Body of pancreas (tissue), 4 donors: ENCODE data around the gene LSM14B. TPM values are rescaled to one million over a fixed set of nuclear protein-coding genes. Genes with fewer than 3 reads are reported as not detected.
A peak's percentile ranks its signal among the peaks of the same experiment; 100 is the strongest.

Experiments
- ATAC-seq: fragments of 150-250 bp; one replicate; pipeline ENCODE4 v1.9.1; 2016
- DNase-seq, 4 donors: peaks; one replicate each; pipeline ENCODE4 v3.0.0-alpha.2; 2019
- H3K27ac ChIP-seq, 4 donors: fragments of 200-600 bp; sonication (generic); 1 replicate in 3 of 4; 2 replicates in 1 of 4; pipeline versions ENCODE4 v1.5.1 to v1.6.1; 2016 to 2019; ENCODE audit warnings: mild to moderate bottlenecking in 1 of 4, mixed read lengths in 1 of 4, moderate library complexity in 1 of 4
- H3K27me3 ChIP-seq, 2 donors: fragments of 200-600 bp; sonication (generic); one replicate each; pipeline ENCODE4 v1.6.0; 2016; ENCODE audit warnings: mild to moderate bottlenecking in 1 of 2
- H3K36me3 ChIP-seq, 2 donors: fragments of 200-600 bp; sonication (generic); replicated peaks in 1 of 2; 2 replicates each; pipeline ENCODE4 v1.5.1; 2016; ENCODE audit warnings: low read depth in 2 of 2; ENCODE audit not compliant: insufficient read depth in 1 of 2
- H3K4me1 ChIP-seq: fragments of 200-600 bp; sonication (generic); one replicate; pipeline ENCODE4 v1.6.0; 2016
- H3K4me3 ChIP-seq, 2 donors: fragments of 200-600 bp; sonication (generic); 1 replicate in 1 of 2; 2 replicates in 1 of 2; pipeline ENCODE4 v1.5.1; 2016 to 2019
- H3K9me3 ChIP-seq, 3 donors: fragments of 200-600 bp; sonication (generic); 1 replicate in 2 of 3; 2 replicates in 1 of 3; pipeline ENCODE4 v1.5.1; 2016
- POLR2A ChIP-seq, 3 donors: fragments of 450-650 bp; IDR thresholded peaks; one replicate each; pipeline ENCODE4 v1.6.1; 2016; ENCODE audit warnings: antibody characterized with exemption in 3 of 3, mild to moderate bottlenecking in 2 of 3
- WGBS, 2 donors: methylation state at CpG; one replicate each; pipeline ENCODE4 v1.1.5; 2017; 5-methylcytosine and 5-hydroxymethylcytosine counted together
- intact Hi-C: fragments of 100-400 bp; cut with DNase I; formaldehyde crosslinking; loops from one replicate; pipeline ENCODE4 v1.15.1; 2023
- total RNA-seq, 2 donors: library from RNA; depleted of rRNA; stranded (reverse); fragments of >200 nt; gene quantifications; one replicate each; pipeline ENCODE4 v1.1.0, GENCODE V29; 2016
- TF ChIP-seq, protein P1 (sequence below), 7 experiments: fragments of 450-650 bp in 4 of 7; fragments of 200-600 bp in 3 of 7; sonication (generic) in 3 of 7; IDR thresholded peaks; one replicate each; pipeline ENCODE4 v1.5.1; 2016 to 2019; ENCODE audit warnings: antibody characterized with exemption in 7 of 7

Gene LSM14B
- total RNA-seq, 2 donors from 2014 or later: 11.5 to 12.2 TPM

DNA sequence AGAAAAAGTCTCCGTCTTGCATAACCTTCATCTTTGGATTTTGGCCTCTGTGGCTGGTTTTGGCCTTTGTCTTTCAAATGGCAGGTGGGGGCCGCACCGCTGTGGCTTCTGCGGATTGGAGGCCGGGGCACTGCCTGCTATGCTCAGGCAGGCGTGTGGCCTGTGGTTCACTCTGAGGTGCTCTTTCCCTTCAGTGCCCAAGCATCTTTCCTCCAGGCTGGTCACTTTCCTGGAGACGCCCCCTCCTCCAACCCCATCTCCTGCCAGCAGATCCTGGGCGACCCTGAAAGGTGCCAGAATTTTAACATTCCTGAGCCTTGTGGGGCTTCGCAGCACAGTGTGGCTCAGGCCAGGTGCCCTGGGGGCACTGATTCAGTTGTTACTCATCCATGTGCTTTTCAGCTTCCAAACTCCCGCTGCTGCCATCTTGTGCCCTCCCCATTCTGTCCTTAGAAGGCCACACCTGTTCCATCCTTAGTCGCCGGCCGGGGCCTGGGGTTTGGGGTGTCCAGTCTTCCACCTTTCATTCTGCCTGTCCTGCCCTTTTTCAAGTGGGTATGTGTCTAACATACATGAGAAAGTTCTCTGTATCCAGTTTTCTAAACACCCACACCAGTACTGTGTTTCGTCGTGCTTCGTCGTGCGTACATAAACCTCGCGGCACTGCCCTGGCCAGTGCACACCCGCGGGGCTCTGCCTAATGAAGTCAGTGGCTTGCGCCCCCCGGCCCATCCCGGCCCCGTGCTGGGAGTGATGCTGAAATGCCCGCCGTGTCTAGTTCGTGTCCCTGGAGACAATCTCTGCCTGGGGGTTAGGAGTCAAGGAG is 33.4 kb downstream of the LSM14B start:
- ATAC-seq (no peak), DNase-seq (no peak)
- intact Hi-C loops: no loop called here
- Histone ChIP-seq H3K27ac (no peak overlapping the region), H3K9me3 (no peaks in the 10 kb centered on the region), H3K4me1 (peaks cover 14% of the 10 kb centered on the region), H3K27me3 (no peaks in the 10 kb centered on the region), H3K4me3 (no peak overlapping the region), H3K36me3 (peaks cover 0 to 2% of the 10 kb centered on the region in 2 donors)
- 86 to 89% methylated on average over 29 of the region's 29 CpGs for WGBS, 2 donors
- TF ChIP-seq, protein P1, sequence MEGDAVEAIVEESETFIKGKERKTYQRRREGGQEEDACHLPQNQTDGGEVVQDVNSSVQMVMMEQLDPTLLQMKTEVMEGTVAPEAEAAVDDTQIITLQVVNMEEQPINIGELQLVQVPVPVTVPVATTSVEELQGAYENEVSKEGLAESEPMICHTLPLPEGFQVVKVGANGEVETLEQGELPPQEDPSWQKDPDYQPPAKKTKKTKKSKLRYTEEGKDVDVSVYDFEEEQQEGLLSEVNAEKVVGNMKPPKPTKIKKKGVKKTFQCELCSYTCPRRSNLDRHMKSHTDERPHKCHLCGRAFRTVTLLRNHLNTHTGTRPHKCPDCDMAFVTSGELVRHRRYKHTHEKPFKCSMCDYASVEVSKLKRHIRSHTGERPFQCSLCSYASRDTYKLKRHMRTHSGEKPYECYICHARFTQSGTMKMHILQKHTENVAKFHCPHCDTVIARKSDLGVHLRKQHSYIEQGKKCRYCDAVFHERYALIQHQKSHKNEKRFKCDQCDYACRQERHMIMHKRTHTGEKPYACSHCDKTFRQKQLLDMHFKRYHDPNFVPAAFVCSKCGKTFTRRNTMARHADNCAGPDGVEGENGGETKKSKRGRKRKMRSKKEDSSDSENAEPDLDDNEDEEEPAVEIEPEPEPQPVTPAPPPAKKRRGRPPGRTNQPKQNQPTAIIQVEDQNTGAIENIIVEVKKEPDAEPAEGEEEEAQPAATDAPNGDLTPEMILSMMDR (IDR thresholded peaks at IDR 0.05): no peak
- TF ChIP-seq POLR2A (IDR thresholded peaks at IDR 0.05): no peak

DNA sequence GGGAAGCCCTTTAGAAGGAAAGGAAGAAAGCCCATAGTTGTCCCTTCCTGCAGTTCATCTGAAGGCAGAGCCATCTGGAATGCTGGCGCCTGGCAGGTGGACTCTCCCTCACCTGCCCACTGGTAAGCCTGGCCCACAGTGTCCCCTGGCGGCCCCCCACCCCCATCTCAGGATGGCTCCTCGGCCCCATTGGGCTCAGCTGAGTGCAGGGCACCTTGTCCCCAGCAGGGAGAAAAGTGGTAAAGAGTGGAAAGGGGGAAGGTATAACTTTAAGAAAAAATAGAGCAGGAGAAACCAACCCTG is 33.9 kb downstream of the LSM14B start:
- intact Hi-C loops: no loop called here
- WGBS, 2 donors: 67 to 79% methylated on average over 3 of the region's 3 CpGs
- TF ChIP-seq, protein P1 (IDR thresholded peaks at IDR 0.05): no peak
- no peak for TF ChIP-seq POLR2A (IDR thresholded peaks at IDR 0.05)
- ATAC-seq (no peak), DNase-seq (no peak)
- no peak overlapping the region for H3K27ac ChIP-seq
- H3K4me1 ChIP-seq: peaks cover 14% of the 10 kb centered on the region
- H3K9me3 ChIP-seq: no peaks in the 10 kb centered on the region
- H3K4me3 ChIP-seq: no peak overlapping the region
- peaks cover 0 to 4% of the 10 kb centered on the region in 2 donors for H3K36me3 ChIP-seq
- H3K27me3 ChIP-seq: no peaks in the 10 kb centered on the region

DNA sequence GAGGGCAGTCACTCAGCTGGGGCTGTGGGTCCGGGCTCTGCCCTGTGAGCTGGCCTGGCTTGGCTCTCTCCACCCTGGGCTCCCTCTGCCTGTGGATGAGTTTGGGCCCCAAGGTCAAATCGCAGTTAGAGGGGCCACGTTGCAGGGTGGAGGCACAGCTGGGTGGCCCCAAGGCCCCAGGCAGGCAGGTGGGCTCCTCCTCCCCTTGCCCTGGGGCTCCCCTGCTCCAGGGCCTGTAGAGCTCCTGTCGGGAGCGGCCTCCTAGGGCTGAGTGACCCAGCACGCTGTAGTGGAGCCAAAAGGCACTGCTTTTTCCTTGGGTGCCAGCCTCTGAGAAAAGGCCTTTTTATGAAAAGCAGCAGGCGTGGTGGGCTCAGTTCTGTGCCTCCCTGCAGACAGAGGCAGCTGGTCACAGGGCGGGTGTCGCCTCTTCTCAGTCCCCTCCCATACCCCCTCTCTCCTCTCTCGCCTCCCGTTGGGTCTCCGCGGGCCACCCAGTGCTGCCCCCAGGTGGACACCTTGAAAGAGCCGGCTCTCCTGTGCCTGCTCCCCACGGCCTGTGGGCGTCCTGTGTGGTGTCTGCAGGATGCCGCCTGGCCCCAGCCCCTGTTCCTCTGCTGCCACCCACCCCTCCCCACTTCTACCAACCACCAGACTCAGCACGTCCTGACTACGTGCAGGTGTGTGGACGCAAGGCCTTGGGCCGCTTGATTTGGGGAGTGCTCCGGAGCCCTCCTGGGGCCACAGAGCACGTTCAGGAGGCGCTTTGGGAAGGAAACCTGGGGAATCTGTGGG is 34.5 kb downstream of the LSM14B start:
- Histone ChIP-seq H3K4me3 (no peak overlapping the region), H3K4me1 (peaks cover 14% of the 10 kb centered on the region), H3K27me3 (no peaks in the 10 kb centered on the region), H3K27ac (no peak overlapping the region), H3K9me3 (no peaks in the 10 kb centered on the region), H3K36me3 (peaks cover 0 to 8% of the 10 kb centered on the region in 2 donors)
- WGBS, 2 donors: 26 to 34% methylated on average over 13 to 23 of the region's 24 CpGs
- ATAC-seq (peak; percentile 70), DNase-seq (peak; percentile 52 to 70 (median 65))
- TF ChIP-seq, protein P1 (IDR thresholded peaks at IDR 0.05): peak; percentile 58 to 71 (median 63)
- TF ChIP-seq POLR2A (IDR thresholded peaks at IDR 0.05): no peak
- intact Hi-C loops: no loop called here

DNA sequence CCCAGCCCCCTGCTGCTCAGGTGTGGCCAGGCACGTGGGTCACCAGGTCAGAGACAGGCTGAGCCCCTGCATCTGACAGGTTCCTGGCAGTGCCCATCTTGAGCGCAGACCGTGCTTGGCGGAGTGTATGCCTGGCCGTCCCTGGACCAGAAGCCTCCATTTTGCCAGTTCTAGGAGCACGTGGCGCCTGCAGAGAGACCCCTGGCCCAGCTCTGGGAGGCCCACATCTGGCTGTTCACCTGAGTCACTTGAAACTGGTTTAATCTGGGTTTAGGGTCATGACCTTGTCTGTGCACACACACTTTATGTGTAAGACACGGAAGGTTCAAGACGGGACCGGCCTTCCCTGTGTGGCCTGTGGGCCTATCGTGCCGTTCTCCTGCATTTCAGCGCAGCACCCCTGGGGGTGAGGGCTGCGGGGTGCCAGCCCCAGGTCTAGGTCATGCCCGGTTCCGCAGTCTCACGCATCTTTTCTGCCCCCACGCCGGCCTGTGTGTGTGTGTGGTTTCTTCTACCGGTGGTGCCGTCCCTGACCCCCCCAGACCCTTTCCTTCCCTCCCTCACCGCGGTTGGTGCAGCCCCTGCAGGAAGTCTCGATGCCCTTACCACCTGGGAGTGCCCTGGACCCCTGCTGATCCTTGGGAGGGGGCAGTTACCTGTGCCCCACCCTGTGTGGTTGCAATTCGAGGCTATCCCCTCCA is 35.3 kb downstream of the LSM14B start:
- Histone ChIP-seq H3K9me3 (no peaks in the 10 kb centered on the region), H3K27me3 (no peaks in the 10 kb centered on the region), H3K4me3 (no peak overlapping the region), H3K27ac (no peak overlapping the region), H3K4me1 (peaks cover 14% of the 10 kb centered on the region), H3K36me3 (peaks cover 0 to 12% of the 10 kb centered on the region in 2 donors)
- DNase-seq (no peak), ATAC-seq (no peak)
- WGBS, 2 donors: 0 to 71% methylated on average over 1 to 24 of the region's 25 CpGs
- intact Hi-C loops: no loop called here
- TF ChIP-seq, protein P1 (IDR thresholded peaks at IDR 0.05): no peak
- no peak for TF ChIP-seq POLR2A (IDR thresholded peaks at IDR 0.05)
